WI38 (cell line): ENCODE results near the gene KCNC1.

ENCODE experiments used
- H3K4me3 ChIP-seq: 2 replicates; pipeline ENCODE4 v1.5.1; 2011; ENCODE audit warnings: low read depth, mild to moderate bottlenecking, control low read depth, low read length
- CTCF ChIP-seq: IDR thresholded peaks from 2 replicates; pipeline ENCODE4 v1.5.1; 2012; ENCODE audit warnings: low read depth, mild to moderate bottlenecking, control low read depth, low read length

KCNC1 gene

GRCh38 chr11:17771841-17772401, 37.3 kb downstream of the KCNC1 start:
- no peak for TF ChIP-seq CTCF

GRCh38 chr11:17772704-17773600, 38.4 kb downstream of the KCNC1 start:
- no peak overlapping the region for H3K4me3 ChIP-seq
- no peak for TF ChIP-seq CTCF

More at GRCh38 chr11:17771841-17772401, 37.3 kb downstream of the KCNC1 start:
- H3K4me3 ChIP-seq: no peak overlapping the region

- H3K4me3 ChIP-seq: no peak overlapping the region
- no peak for TF ChIP-seq CTCF
These were observed 39.1 kb downstream of the KCNC1 start for GRCh38 chr11:17773674-17774073.

- TF ChIP-seq CTCF: no peak
These were observed 39.9 kb downstream of the KCNC1 start for GRCh38 chr11:17774232-17775034.

GRCh38 chr11:17775035-17775348, 40.4 kb downstream of the KCNC1 start:
- no peak overlapping the region for H3K4me3 ChIP-seq
- no peak for TF ChIP-seq CTCF

More at GRCh38 chr11:17774232-17775034, 39.9 kb downstream of the KCNC1 start:
- no peak overlapping the region for H3K4me3 ChIP-seq

- no peak overlapping the region for H3K4me3 ChIP-seq
- no peak for TF ChIP-seq CTCF
These were observed 41.1 kb downstream of the KCNC1 start for GRCh38 chr11:17775507-17776211.
